GM19468 (cell line): ENCODE data around the gene PLA2G12A.

ENCODE experiments used
- ATAC-seq: cut with Tn5 transposase; IDR thresholded peaks from one replicate; pipeline ENCODE4 v1.9.1; 2021; ENCODE audit warnings: mild to moderate bottlenecking, moderate library complexity, moderate number of reproducible peaks; ENCODE audit not compliant: unreplicated experiment; ENCODE audit errors: extremely low read depth

Gene PLA2G12A

GRCh38 chr4:109729718-109730618 lies at the start of gene PLA2G12A:
Gene PLA2G12A, minus strand, starts transcription at chr4:109730070. Its CDS starts 261 bp downstream, at chr4:109729809.
- peak; percentile 64 for ATAC-seq

GRCh38 chr4:109764789-109765402 lies 35.0 kb upstream of the PLA2G12A start:
- ATAC-seq, result no peak

DNA sequence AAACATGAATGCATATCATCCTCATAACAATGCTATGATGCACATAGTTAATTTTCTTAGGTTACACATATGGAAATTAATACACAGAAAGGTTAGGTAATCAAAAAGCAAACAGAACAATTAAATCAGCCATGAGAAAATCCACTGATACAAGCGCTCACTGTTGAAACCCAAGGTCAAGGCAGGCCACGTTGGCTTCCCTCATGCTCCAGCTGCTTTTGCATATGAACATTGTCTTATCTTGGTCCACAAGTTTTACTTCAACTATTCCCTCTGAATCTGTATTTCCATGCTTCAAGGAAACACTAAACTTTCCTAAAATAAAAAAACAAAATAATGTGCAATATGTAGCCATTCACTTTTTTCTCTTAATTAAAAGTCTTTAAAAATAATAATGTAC lies 34.5 kb upstream of the PLA2G12A start:
- ATAC-seq, result no peak

DNA sequence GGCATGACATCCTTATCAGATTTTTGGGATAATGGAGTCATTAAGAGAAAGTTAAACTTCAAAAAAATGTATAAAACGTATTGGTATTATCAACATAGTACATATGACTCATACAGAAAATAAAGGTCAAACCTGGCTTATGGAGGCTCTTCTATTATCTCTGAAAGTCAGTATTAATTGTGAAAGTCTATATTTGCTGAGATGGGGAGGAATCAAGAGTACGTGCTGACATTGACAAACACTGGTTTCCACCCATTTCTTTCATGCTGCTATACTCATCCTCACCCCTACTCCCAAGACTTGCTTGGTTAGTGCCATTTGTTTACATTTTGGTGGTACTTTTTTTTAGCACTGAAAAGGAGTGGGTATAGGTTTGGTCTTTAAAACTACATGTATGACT lies 30.8 kb upstream of the PLA2G12A start:
- no peak for ATAC-seq

DNA sequence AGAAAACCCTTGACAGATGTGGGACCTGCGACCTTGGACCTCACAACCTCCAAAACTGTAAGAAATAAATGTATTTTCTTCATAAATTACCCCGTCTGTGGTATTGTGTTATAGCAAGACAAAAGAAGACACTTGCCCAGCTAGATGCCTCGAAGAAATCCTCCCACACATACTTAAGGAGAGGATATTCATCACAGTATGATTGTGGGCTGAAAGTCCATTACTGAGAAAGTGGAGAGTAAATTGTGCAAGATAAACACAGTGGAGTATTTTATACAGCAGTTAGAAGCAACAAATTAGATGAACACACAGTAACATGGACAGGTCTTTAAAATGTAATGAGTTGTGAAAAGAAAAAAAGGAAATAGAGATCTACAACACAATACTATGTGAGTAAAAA lies 25.8 kb upstream of the PLA2G12A start:
- no peak for ATAC-seq

DNA sequence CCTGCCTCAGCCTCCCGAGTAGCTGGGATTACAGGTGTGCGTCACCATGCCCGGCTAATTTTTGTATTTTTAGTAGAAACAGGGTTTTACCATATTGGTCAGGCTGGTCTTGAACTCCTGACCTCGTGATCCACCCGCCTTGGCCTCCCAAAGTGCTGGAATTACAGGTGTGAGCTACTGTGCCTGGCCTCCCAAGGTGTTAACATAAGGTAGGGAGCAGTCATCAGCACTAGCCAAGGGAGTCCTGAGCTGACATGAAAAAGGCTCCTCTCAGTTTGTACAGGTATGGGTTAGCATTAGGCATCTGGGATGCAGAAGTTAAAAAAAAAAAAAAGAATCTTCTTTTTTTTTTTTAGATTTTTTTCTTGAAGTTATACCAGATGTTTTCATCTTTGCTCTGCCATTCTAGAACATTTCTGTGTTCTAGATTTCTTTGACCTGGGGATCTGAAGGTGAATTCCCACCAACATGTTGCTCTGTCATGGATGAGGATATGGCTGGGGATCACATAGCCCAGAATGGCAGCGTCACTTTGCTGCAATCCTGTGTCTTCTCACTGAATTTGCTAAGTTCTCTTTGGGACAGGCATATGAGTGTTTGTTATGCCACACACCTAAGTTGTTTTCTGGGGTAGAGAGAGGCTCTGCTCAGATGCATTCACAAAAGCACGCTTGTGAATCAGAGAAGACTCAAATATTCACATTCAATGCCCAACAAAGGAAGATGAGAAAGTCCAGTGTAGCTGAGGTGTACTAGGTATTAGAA lies 24.4 kb upstream of the PLA2G12A start:
- no peak for ATAC-seq

DNA sequence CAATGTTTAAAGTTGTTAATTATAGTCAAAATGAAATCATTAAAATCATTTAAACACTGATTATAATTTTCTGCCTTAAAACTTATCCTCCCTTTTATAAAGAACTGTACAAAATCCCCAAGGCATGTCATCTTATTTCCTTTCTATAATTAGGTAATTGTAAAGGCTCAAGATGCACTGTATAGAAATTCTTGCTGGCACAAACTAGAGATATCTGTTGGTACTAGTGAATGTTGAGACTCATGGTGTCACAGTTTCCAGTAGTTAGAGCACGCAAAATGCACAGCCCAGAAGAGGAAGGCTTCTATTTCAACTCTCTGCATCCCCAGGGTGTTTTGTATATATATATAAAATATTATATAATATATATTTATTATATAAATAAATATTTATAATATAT lies 22.7 kb upstream of the PLA2G12A start:
- ATAC-seq, result no peak

GRCh38 chr4:109751852-109752251 lies 22.0 kb upstream of the PLA2G12A start:
- ATAC-seq, result no peak

GRCh38 chr4:109750652-109751244 lies 20.9 kb upstream of the PLA2G12A start:
- no peak for ATAC-seq

DNA sequence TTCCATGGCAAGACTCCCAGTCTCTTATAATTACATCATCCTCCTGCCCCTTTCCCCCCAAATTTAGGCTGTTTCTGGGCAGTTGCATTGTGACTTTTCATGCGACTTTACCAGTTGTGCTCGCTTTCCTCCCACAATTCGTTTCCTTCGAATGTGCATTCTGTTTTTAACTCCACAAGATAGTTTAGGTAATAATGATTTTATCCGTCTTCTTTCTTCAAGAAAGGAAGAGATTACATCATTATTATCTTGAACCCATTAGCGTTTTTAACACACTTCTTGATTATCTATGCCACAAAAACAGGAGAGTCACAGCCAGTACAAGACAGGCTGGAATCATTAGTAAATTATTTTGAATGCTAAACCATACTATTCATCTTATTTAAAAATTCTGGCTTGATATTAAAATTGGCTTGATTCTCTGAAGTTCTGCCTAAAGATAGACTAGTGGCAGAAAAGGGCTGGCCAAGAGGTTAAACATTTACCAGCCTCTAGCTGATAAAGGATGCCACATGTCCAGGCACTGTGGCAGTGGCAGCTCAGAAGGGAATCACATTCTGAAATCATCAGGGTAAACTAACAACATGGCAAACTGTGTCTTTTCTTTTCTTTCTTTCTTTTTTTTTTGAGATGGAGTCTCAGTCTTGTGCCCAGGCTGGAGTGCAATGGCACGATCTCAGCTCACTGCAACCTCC lies 19.7 kb upstream of the PLA2G12A start:
- no peak for ATAC-seq

DNA sequence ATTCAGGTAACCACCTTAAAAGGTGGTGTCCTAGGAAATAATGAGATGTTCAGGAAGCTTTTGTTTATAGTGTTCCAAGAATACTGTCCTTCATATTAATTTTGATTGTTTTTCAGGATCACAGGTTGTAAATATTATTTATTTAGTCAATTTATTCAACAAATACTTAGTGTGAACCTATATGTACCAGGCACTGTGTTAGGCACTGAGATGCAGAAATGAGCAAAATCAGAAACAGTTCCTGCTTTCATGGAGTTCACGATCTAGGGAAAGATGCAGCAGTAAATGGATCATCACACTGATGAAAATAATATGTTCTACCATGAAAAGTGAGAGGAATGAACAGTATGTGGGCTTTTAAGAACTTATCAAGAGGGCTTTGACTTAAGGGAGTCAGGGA lies 18.2 kb upstream of the PLA2G12A start:
- ATAC-seq, result no peak

- no peak for ATAC-seq
Measured at GRCh38 chr4:109746728-109747127, 16.9 kb upstream of the PLA2G12A start.

DNA sequence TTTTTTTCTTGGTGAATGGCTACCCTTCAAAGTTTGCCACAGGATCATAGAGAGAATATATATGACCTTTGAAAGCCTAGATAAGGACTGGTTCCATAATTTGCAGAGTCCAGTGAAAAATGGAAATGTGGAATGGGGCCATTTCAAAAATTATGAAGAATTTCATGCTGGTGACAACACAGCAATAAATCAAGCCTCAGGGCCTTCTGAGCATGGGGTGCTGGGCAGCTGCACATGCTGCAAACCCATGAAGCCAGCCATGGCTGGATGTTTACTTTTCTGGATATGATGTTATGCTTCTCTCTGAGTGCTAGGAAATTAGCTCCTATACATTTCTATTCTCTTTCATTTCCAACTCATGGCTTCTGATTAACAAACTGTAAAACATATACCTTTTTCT lies 16.0 kb upstream of the PLA2G12A start:
- ATAC-seq, result no peak

DNA sequence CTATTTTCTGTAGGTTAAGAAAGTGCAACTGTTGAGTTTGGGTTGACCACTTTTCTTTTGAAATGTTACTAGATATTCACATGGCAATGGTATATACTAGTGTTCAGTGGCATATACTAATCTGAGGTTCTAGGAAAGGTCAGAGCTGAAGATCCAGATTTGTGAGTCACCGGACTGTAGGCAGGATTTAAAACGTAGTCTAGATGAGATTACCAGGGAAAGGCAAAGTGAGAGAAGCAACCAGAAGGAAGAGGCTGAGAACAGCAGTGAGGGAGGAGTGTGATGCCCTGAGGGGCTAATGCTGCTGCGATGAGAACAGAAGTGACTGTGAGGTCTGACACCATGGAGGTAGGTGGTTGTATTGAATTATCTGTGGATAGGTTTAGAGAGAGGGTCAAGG lies 9.7 kb upstream of the PLA2G12A start:
- ATAC-seq, result no peak

DNA sequence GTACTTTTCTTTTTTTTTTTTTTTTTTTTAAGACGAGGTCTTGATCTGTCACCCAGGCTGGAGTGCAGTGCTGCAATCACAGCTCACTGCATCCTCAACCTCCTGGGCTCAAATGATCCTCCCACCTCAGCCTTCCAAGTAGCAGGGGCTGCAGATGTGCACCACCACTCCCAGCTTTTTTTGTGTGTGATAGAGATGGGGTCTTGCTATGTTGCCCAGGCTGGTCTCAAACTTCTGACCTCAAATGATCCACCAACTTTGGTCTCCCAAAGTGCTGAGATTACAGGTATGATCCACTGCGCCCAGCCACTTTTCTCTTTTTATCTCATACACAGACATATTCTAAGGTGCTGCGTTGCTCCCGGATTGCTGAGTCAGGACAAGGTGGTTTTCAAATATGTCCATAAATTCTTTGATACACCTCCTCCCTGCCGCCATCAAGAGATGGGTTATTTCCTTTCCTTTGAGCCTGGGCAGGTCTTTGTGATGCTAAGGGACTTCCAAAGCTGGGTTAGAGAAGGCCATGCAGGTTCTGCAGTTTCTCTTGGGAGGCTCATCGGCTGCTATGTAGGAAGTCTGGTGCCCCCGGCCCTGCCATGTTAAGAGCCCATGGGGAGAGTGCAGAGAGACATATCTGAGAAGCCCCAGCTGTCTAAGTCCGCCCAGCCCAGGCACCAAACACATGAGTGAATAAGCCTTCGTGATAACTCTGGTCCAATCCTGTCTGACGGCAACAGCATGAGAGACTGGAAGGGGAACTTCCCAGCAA lies 8.4 kb upstream of the PLA2G12A start:
- ATAC-seq, result no peak

GRCh38 chr4:109735566-109736365 lies 5.9 kb upstream of the PLA2G12A start:
- ATAC-seq, result no peak

- no peak for ATAC-seq
Measured at GRCh38 chr4:109733728-109734127, 3.9 kb upstream of the PLA2G12A start.
